Stimulated activated CD4-positive, alpha-beta T cell treated with anti-CD3 and anti-CD28 coated beads, TNF-alpha, amount 100 ng/mL, for 4 hours (primary cell): ENCODE measurements around the gene PRKAA1.
A peak's percentile ranks its signal among the peaks of the same experiment; 100 is the strongest.
"Not testable (repeated sequence)": the region's sequence is repeated elsewhere in the genome, so short reads cannot be mapped to it uniquely, and the experiment has no call there.

Source experiments
- DNase-seq, 3 experiments: peaks; one replicate each; pipeline ENCODE4 v3.0.0-alpha.2; 2020; ENCODE audit warnings: low read depth in 3 of 3

PRKAA1 gene

GRCh38 chr5:40826489-40827187, 28.5 kb upstream of the PRKAA1 start:
- no peak for DNase-seq

GRCh38 chr5:40825461-40826043, 27.4 kb upstream of the PRKAA1 start:
- not testable (repeated sequence) for DNase-seq

DNA sequence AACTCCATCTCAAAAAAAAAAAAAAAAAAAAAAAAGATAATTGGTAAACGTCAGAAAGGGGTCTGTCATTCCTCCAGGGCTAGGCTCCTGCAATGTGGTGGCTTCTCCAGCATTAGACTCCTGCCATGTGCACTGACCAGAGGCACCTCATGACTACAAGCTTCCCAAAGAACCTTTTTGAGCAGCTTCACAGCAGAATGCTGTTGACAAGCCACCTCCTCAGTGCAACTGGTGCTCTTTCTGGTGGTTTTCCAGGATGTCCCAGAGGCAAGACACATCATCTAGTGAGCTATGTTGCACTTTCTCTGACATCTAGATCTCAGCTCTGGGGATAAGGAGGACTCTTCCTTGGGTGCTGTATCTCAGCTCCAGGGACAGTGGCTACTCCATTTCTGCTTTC, 25.3 kb upstream of the PRKAA1 start:
- no peak for DNase-seq

DNA sequence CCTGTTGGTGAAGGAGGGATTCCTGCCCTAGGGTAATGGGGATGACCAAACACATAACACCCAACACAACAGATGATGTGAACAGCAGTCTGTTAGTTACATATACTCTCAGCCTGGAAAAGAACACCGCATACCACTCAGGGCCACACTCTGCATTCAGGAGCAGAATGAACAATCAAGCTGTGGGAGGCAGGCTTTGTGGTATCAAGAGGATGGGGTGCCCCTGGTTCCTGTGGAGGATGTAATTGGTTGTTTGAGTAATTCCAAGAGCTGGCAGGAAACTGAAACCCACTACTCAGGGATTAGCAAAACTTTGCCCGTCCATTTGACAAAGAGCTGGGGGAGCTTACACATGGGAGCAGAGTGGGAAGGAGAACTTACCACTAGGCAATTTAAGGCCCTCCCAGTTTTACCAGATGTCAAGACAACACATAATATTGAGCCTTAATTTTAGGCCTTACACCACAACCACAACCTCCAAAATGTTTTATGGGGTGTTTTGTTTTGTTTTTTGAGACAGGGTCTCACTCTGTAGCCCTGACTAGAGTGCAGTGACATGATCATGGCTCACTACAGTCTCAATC, 15.6 kb upstream of the PRKAA1 start:
- no peak for DNase-seq

DNA sequence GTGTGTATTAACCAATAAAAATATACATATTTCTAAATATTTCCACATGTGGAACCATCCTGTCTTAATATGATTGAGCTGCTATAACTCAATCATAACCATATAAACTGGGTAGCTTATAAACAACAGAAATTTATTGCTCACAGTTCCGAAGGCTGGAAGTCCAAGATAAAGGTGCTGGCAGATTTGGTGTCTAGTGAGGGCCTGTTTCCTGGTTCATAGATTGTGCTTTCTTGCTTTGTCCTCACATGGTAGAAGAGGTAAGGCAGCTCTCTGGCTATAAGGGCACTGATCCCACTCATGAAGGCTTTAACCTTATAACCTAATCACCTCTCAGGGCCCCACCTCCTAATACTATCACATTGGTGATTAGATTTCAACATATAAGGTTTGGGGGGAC, 14.0 kb upstream of the PRKAA1 start:
- DNase-seq: no peak

GRCh38 chr5:40801771-40802562, 3.8 kb upstream of the PRKAA1 start:
- no peak for DNase-seq

DNA sequence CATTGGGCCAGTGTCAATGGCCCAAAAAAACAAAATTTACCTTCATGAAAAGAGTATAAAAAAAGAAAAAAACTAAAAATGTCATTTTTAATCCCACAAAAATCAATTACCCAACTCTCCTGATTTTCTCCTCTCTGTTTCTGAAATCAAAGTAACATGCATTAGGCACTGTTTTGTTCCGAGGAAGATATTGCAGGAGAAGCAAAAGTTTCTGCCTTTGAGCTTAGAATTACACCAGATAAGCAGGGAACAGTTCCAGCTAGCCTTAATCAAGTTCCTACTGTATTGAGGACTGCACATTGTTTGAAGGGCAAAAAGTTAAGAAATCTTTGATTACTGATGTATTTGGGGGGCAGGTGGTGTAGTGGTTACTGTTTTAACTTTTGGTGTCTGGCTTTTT, 1.1 kb upstream of the PRKAA1 start:
- no peak for DNase-seq

GRCh38 chr5:40798801-40799210, 632 bp upstream of the PRKAA1 start:
- no peak for DNase-seq

GRCh38 chr5:40797273-40798011, 732 bp downstream of the PRKAA1 start:
- DNase-seq: peak; percentile 52 to 60 (median 58)

GRCh38 chr5:40796487-40796889, 1.7 kb downstream of the PRKAA1 start:
- no peak for DNase-seq

- DNase-seq: not testable (repeated sequence)
Observed at GRCh38 chr5:40794877-40795276, 3.3 kb downstream of the PRKAA1 start.

- not testable (repeated sequence) for DNase-seq
Observed at GRCh38 chr5:40794340-40794739, 3.8 kb downstream of the PRKAA1 start.

DNA sequence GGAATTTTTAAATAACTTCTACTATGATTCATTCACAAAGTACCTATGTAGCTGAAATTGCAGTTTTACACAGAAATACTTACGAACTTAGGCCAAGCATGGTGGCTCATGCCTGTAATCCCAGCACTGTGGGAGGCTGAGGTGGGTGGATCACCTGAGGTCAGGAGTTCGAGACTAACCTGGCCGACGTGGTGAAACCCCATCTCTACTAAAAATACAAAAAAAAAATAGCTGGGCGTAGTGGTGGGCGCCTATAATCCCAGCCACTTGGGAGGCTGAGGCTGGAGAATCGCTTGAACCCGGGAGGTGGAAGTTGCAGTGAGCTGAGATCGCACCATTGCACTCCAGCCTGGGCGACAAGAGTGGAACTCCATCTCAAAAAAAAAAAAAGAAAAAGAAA, 5.5 kb downstream of the PRKAA1 start:
- DNase-seq: not testable (repeated sequence)

DNA sequence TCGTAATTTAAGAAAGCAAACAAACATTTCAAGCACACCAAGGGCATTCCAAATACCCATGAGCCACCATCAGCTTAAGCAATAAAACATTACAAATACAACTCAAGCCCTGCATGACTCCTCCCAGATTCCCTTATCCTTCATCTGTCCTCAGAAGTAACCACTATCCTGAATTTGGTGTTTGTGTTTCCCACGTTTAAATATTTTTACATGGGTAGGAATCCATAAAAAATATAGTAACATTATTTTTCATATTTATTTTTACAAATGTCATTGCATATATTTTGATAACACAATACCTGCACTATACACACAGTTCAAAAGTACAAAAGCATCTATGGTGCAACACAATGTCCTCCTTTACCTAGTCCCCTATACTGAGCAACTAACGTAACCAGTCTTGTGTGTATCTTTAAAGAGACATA, 6.4 kb downstream of the PRKAA1 start:
- DNase-seq: no peak

GRCh38 chr5:40790947-40791593, 7.1 kb downstream of the PRKAA1 start:
- DNase-seq: no peak

GRCh38 chr5:40788941-40789340, 9.2 kb downstream of the PRKAA1 start:
- DNase-seq: not testable (repeated sequence)

DNA sequence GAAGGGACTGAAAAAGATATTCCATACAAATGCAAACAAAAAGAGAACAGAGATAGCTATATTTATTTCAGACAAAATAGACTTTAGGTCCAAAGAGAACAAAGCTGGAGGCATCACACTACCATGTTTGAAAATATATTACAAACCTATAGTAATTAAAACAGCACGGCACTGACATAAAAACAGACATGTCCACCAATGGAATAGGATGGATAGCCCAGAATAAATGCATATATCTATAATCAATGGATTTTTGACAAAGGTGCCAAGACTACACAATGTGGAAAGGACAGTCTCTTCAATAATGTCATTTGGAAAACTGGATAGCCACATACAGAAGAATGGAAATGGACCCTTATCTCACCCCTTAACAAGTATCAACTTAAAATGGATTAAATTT, 10.2 kb downstream of the PRKAA1 start:
- no peak for DNase-seq

GRCh38 chr5:40786664-40787063, 11.5 kb downstream of the PRKAA1 start:
- not testable (repeated sequence) for DNase-seq

- DNase-seq: no peak
Observed at GRCh38 chr5:40784916-40785315, 13.3 kb downstream of the PRKAA1 start.

DNA sequence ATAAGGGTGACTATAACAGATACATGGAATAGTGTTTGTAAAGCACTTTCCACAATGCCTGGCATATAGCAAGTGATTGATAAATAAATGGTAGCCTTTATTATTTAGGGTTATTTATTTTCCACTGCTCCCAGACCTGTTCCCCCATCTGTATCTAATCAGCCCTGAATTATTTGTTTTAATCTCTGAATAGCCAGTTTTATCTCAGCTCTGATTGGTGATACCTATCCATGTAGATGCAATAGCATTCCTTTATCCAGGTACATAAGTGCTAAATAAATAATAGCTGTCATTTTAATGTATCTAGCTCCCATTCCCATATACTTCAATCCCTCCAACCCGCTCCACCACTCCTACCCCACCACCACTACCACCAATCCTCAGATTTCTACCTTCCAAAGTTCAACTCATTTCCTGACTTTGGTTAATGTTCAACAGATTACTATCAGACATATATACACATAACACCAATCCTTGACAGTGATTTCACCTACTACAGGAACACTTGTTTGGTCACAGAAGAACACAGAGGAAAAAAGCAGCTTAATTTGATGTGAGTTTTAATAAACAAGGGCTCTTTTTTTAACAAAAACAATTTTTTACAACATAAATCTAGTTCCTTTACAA, 14.0 kb downstream of the PRKAA1 start:
- DNase-seq: no peak
